KMS-11 (cell line): ENCODE measurements around the gene TDG.
"Not testable (repeated sequence)": the region's sequence is repeated elsewhere in the genome, so short reads cannot be mapped to it uniquely, and the experiment has no call there.

Source experiments
- H2AFZ ChIP-seq: fragments of 200-600 bp; sonication (generic); 2 replicates; pipeline ENCODE4 v1.6.1; 2016; ENCODE audit warnings: antibody characterized with exemption, mixed run types, low read depth
- H3K27ac ChIP-seq: fragments of 200-600 bp; sonication (generic); 2 replicates; pipeline ENCODE4 v1.6.1; 2016; ENCODE audit warnings: mild to moderate bottlenecking, mixed run types
- H3K27me3 ChIP-seq: fragments of 200-600 bp; sonication (generic); 2 replicates; pipeline ENCODE4 v1.6.1; 2017; ENCODE audit warnings: mild to moderate bottlenecking, low read depth, mixed run types, moderate library complexity; ENCODE audit not compliant: insufficient read depth
- H3K36me3 ChIP-seq: fragments of 200-600 bp; sonication (generic); 2 replicates; pipeline ENCODE4 v1.6.1; 2017; ENCODE audit warnings: mild to moderate bottlenecking, mixed run types; ENCODE audit not compliant: insufficient read depth
- H3K4me1 ChIP-seq: fragments of 200-600 bp; sonication (generic); 2 replicates; pipeline ENCODE4 v1.6.1; 2016; ENCODE audit warnings: mild to moderate bottlenecking, low read depth, mixed run types; ENCODE audit not compliant: poor library complexity, severe bottlenecking
- H3K4me2 ChIP-seq: fragments of 200-600 bp; sonication (generic); 2 replicates; pipeline ENCODE4 v1.7.0; 2016; ENCODE audit warnings: mild to moderate bottlenecking, mixed run types
- H3K4me3 ChIP-seq: fragments of 200-600 bp; sonication (generic); IDR thresholded peaks from 2 replicates; pipeline ENCODE4 v1.6.1; 2017; ENCODE audit warnings: low read depth, low read length, mixed read lengths; ENCODE audit not compliant: insufficient read depth
- H3K79me2 ChIP-seq: fragments of 200-600 bp; sonication (generic); 2 replicates; pipeline ENCODE4 v1.6.1; 2016; ENCODE audit warnings: low read depth, mixed run types; ENCODE audit not compliant: insufficient read depth
- H3K9ac ChIP-seq: fragments of 200-600 bp; sonication (generic); 2 replicates; pipeline ENCODE4 v1.6.1; 2016; ENCODE audit warnings: mild to moderate bottlenecking, mixed run types
- H4K20me1 ChIP-seq: fragments of 200-600 bp; sonication (generic); 2 replicates; pipeline ENCODE4 v1.6.1; 2016; ENCODE audit warnings: mild to moderate bottlenecking, mixed run types; ENCODE audit not compliant: insufficient read depth
- TF ChIP-seq, protein P1 (sequence below): fragments of 200-600 bp; sonication (generic); conservative IDR thresholded peaks from 2 replicates; pipeline ENCODE4 v1.6.1; 2017; ENCODE audit warnings: low read depth, mild to moderate bottlenecking, antibody characterized with exemption, low read length, moderate library complexity, mixed read lengths

Gene TDG

DNA sequence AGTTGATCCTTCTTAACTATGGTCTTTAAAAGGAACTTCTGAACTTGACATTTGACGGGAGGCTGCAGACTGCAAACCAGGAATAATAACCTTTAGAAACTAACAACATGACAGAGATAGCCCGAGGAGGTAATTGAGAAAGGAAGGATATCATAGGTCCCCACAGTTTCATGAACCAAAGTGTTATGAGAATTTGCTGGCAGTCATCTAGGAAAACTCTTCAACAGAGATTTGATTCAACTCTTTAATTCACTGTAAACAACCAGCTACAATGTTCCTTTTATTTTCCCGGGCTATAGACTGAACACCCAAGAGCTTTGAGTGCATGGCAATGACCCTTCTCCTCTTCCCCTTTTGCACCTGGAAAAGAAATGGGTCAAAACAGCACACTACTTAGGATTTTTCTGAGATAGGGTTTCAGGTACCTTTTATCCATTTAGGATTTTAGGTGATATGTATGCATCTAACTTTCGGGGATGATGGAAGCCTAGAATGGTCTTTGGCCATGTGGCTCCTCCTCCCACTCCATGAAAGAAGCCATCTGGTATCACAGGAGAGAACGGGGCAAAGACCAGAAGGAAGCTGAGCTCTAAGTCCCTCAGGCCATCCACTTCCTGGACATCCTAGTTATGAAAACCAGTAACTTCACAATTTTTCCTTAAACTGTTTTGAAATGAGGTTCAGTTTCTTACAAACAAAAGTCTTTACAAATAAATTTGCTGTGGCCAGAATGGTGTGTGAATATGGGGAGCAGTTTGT lies 61.3 kb downstream of the TDG start:
- TF ChIP-seq, protein P1, sequence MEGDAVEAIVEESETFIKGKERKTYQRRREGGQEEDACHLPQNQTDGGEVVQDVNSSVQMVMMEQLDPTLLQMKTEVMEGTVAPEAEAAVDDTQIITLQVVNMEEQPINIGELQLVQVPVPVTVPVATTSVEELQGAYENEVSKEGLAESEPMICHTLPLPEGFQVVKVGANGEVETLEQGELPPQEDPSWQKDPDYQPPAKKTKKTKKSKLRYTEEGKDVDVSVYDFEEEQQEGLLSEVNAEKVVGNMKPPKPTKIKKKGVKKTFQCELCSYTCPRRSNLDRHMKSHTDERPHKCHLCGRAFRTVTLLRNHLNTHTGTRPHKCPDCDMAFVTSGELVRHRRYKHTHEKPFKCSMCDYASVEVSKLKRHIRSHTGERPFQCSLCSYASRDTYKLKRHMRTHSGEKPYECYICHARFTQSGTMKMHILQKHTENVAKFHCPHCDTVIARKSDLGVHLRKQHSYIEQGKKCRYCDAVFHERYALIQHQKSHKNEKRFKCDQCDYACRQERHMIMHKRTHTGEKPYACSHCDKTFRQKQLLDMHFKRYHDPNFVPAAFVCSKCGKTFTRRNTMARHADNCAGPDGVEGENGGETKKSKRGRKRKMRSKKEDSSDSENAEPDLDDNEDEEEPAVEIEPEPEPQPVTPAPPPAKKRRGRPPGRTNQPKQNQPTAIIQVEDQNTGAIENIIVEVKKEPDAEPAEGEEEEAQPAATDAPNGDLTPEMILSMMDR: no peak
- no peak overlapping the region for H3K4me2 ChIP-seq
- no peak overlapping the region for H3K9ac ChIP-seq
- no peaks in the 10 kb centered on the region for H4K20me1 ChIP-seq
- H3K4me3 ChIP-seq: no peak overlapping the region
- H3K27me3 ChIP-seq: no peaks in the 10 kb centered on the region
- no peak overlapping the region for H3K27ac ChIP-seq
- H2AFZ ChIP-seq: no peak overlapping the region
- H3K4me1 ChIP-seq: no peaks in the 10 kb centered on the region
- H3K79me2 ChIP-seq: no peaks in the 10 kb centered on the region
- H3K36me3 ChIP-seq: no peaks in the 10 kb centered on the region

DNA sequence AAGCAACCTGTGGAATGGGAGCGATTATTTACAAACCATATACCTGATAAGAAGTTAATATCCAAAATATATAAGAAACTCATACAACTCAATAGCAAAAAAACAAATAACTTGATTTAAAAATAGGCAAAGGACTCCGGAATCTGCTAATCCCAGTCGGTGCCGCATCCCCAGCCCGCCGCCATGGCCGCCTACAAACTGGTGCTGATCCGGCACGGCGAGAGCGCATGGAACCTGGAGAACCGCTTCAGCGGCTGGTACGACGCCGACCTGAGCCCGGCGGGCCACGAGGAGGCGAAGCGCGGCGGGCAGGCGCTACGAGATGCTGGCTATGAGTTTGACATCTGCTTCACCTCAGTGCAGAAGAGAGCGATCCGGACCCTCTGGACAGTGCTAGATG lies 64.9 kb downstream of the TDG start:
- not testable (repeated sequence) for H3K4me2 ChIP-seq, H3K27ac ChIP-seq, H3K9ac ChIP-seq, H3K4me3 ChIP-seq, H3K79me2 ChIP-seq, H4K20me1 ChIP-seq, H3K36me3 ChIP-seq, H3K4me1 ChIP-seq, H3K27me3 ChIP-seq, H2AFZ ChIP-seq

DNA sequence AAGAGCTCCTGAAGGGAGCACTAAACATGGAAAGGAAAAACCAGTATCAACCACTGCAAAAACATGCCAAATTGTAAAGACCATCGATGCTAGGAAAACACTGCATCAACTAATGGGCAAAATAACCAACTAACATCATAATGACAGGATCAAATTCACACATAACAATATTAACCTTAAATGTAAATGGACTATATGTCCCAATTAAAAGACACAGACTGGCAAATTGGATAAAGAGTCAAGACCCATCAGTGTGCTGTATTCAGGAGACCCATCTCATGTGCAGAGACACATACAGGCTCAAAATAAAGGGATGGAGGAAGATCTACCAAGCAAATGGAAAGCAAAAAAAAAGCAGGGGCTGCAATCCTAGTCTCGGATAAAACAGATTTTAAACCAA lies 70.5 kb downstream of the TDG start:
- H3K4me2 ChIP-seq, H3K27ac ChIP-seq, H3K36me3 ChIP-seq, H3K9ac ChIP-seq, H3K4me3 ChIP-seq, H3K4me1 ChIP-seq, H2AFZ ChIP-seq, H3K27me3 ChIP-seq, H4K20me1 ChIP-seq, H3K79me2 ChIP-seq: not testable (repeated sequence)
